ENCODE results near the gene ENO4.

Gene ENO4

GRCh38 chr10:116817780-116818343 lies 31.4 kb upstream of the ENO4 start:
- Histone ChIP-seq H3K27me3 (ENCODE audit: control insufficient read depth, insufficient read depth, low read length) (no peaks in the 10 kb centered on the region), H3K27ac (no peak overlapping the region), H3K79me2 (peaks cover 8% of the 10 kb centered on the region), H3K36me3 (ENCODE audit: control insufficient read depth, insufficient read depth, low read length) (no peaks in the 10 kb centered on the region), H2AFZ (no peak overlapping the region), H3K4me3 (ENCODE audit: low read depth, low read length) (no peak overlapping the region), H3K9me3 (ENCODE audit: control insufficient read depth, low read length) (no peaks in the 10 kb centered on the region), H3K9ac (no peak overlapping the region), H3K4me2 (ENCODE audit: low read length) (no peak overlapping the region), H3K4me1 (peaks cover 10% of the 10 kb centered on the region)
- TF ChIP-seq CTCF (IDR thresholded peaks at IDR 0.05), result no peak

GRCh38 chr10:116819999-116820677 lies 29.2 kb upstream of the ENO4 start:
- Histone ChIP-seq H3K4me3 (ENCODE audit: low read depth, low read length) (no peak overlapping the region), H3K36me3 (ENCODE audit: control insufficient read depth, insufficient read depth, low read length) (no peaks in the 10 kb centered on the region), H3K9me3 (ENCODE audit: control insufficient read depth, low read length) (no peaks in the 10 kb centered on the region), H3K79me2 (peaks cover 14% of the 10 kb centered on the region), H3K27ac (no peak overlapping the region), H3K9ac (no peak overlapping the region), H3K4me2 (ENCODE audit: low read length) (no peak overlapping the region), H3K27me3 (ENCODE audit: control insufficient read depth, insufficient read depth, low read length) (no peaks in the 10 kb centered on the region), H3K4me1 (peaks cover 3% of the 10 kb centered on the region), H2AFZ (no peak overlapping the region)
- no peak for TF ChIP-seq CTCF (IDR thresholded peaks at IDR 0.05)

- Histone ChIP-seq H3K27ac (no peak overlapping the region), H3K36me3 (ENCODE audit: control insufficient read depth, insufficient read depth, low read length) (no peaks in the 10 kb centered on the region), H3K4me3 (ENCODE audit: low read depth, low read length) (no peak overlapping the region), H3K9me3 (ENCODE audit: control insufficient read depth, low read length) (no peaks in the 10 kb centered on the region), H3K4me2 (ENCODE audit: low read length) (no peak overlapping the region), H2AFZ (no peak overlapping the region), H3K27me3 (ENCODE audit: control insufficient read depth, insufficient read depth, low read length) (no peaks in the 10 kb centered on the region), H3K9ac (no peak overlapping the region), H3K79me2 (peaks cover 24% of the 10 kb centered on the region), H3K4me1 (no peaks in the 10 kb centered on the region)
- no peak for TF ChIP-seq CTCF (IDR thresholded peaks at IDR 0.05)
These were observed 23.4 kb upstream of the ENO4 start for GRCh38 chr10:116825901-116826300.

GRCh38 chr10:116826803-116827202 lies 22.5 kb upstream of the ENO4 start:
- H3K36me3 ChIP-seq (ENCODE audit: control insufficient read depth, insufficient read depth, low read length), result no peaks in the 10 kb centered on the region
- no peaks in the 10 kb centered on the region for H3K9me3 ChIP-seq (ENCODE audit: control insufficient read depth, low read length)

More at GRCh38 chr10:116826803-116827202, 22.5 kb upstream of the ENO4 start:
- Histone ChIP-seq H3K4me2 (ENCODE audit: low read length) (no peak overlapping the region), H3K9ac (no peak overlapping the region), H3K27ac (no peak overlapping the region), H3K27me3 (ENCODE audit: control insufficient read depth, insufficient read depth, low read length) (no peaks in the 10 kb centered on the region), H3K4me1 (peaks cover 6% of the 10 kb centered on the region), H3K4me3 (ENCODE audit: low read depth, low read length) (no peak overlapping the region), H2AFZ (no peak overlapping the region), H3K79me2 (peaks cover 21% of the 10 kb centered on the region)
- no peak for TF ChIP-seq CTCF (IDR thresholded peaks at IDR 0.05)

Measured in parathyroid adenoma (tissue), 2 donors.